Ishikawa (cell line): ENCODE data around the gene GPAM.
A peak's percentile ranks its signal among the peaks of the same experiment; 100 is the strongest.

Source experiments
- CEBPB ChIP-seq: IDR thresholded peaks from 2 replicates; pipeline ENCODE4 v1.6.1; 2012
- FOXM1 ChIP-seq: IDR thresholded peaks from 2 replicates; pipeline ENCODE4 v1.6.1; 2012; ENCODE audit warnings: low read depth, borderline replicate concordance
- RAD21 ChIP-seq: IDR thresholded peaks from 2 replicates; pipeline ENCODE4 v1.6.1; 2012; ENCODE audit warnings: low read depth
- TF ChIP-seq, protein P1 (sequence below): IDR thresholded peaks from 2 replicates; pipeline ENCODE4 v1.6.1; 2012

- TF ChIP-seq FOXM1, result no peak
- TF ChIP-seq RAD21, result no peak
- TF ChIP-seq, protein P1, sequence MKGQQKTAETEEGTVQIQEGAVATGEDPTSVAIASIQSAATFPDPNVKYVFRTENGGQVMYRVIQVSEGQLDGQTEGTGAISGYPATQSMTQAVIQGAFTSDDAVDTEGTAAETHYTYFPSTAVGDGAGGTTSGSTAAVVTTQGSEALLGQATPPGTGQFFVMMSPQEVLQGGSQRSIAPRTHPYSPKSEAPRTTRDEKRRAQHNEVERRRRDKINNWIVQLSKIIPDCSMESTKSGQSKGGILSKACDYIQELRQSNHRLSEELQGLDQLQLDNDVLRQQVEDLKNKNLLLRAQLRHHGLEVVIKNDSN, result peak; percentile 47; the same call in 1 of the 2 replicates
- TF ChIP-seq CEBPB, result peak; percentile 66; the same call in 1 of the 2 replicates
Measured at GRCh38 chr10:112183329-112184051, at the start of gene GPAM.
